MCF 10A (cell line): ENCODE data around the gene TRIP6. TPM values are rescaled to one million over a fixed set of nuclear protein-coding genes. Genes with fewer than 3 reads are reported as not detected.

Source experiments
- BruUV-seq: library from RNA; stranded (reverse); fragments of 400-500 nt; replicated peaks from 2 replicates; lab custom pipeline; 2021; lab: Mats Ljungman, UMichigan
- CTCF ChIA-PET: fragments of 300-600 bp; sonication (Branson Sonifier 250); formaldehyde crosslinking; extraction: SDS; loops from one replicate; lab custom pipeline; 2021; ENCODE audit warnings: antibody characterized with exemption, inconsistent platforms; lab: Yijun Ruan, JAX
- POLR2A ChIA-PET: fragments of 300-600, 350-650 bp; sonication (Branson Sonifier 250); formaldehyde crosslinking; extraction: SDS; loops from one replicate; lab custom pipeline; 2020; ENCODE audit warnings: antibody characterized with exemption, inconsistent platforms; lab: Yijun Ruan, JAX
- DNase-seq: peaks from one replicate; pipeline ENCODE4 v3.0.0-alpha.2; 2018; ENCODE audit not compliant: unreplicated experiment
- H3K27ac Mint-ChIP-seq: one replicate; pipeline ENCODE4 v1.8.0; 2022; ENCODE audit warnings: mild to moderate bottlenecking, low read depth, mixed read lengths; ENCODE audit not compliant: unreplicated experiment
- H3K27me3 Mint-ChIP-seq: one replicate; pipeline ENCODE4 v1.8.0; 2022; ENCODE audit warnings: mixed read lengths; ENCODE audit not compliant: insufficient read depth, unreplicated experiment
- H3K36me3 Mint-ChIP-seq: one replicate; pipeline ENCODE4 v1.8.0; 2022; ENCODE audit warnings: mild to moderate bottlenecking, moderate library complexity, mixed read lengths; ENCODE audit not compliant: insufficient read depth, unreplicated experiment
- H3K4me1 Mint-ChIP-seq: one replicate; pipeline ENCODE4 v1.8.0; 2022; ENCODE audit warnings: mixed read lengths; ENCODE audit not compliant: insufficient read depth, unreplicated experiment
- H3K4me3 Mint-ChIP-seq: one replicate; pipeline ENCODE4 v1.8.0; 2022; ENCODE audit warnings: mild to moderate bottlenecking, moderate library complexity, mixed read lengths; ENCODE audit not compliant: unreplicated experiment
- H3K9me3 Mint-ChIP-seq: one replicate; pipeline ENCODE4 v1.8.0; 2022; ENCODE audit warnings: mixed read lengths; ENCODE audit not compliant: unreplicated experiment
- intact Hi-C: fragments of 100-400 bp; cut with micrococcal nuclease; formaldehyde crosslinking; loops from 2 replicates; pipeline ENCODE4 v1.14.1; 2022
- total RNA-seq: library from RNA; stranded (reverse); gene quantifications from 2 replicates; pipeline ENCODE4 v1.2.3, GENCODE V29; 2022
- TF ChIP-seq, protein P1 (sequence below): fragments of 200-600 bp; IDR thresholded peaks from one replicate; pipeline ENCODE4 v1.8.0; 2022; ENCODE audit warnings: antibody characterized with exemption, mild to moderate bottlenecking; ENCODE audit not compliant: unreplicated experiment

The TRIP6 gene
- total RNA-seq, 1 experiment from 2014 or later, result 132 TPM

- Mint-ChIP-seq H3K36me3 (peaks cover 44% of the 10 kb centered on the region), H3K4me3 (no peak overlapping the region), H3K4me1 (no peaks in the 10 kb centered on the region), H3K27ac (no peak overlapping the region), H3K9me3 (no peaks in the 10 kb centered on the region), H3K27me3 (no peaks in the 10 kb centered on the region)
- ChIA-PET POLR2A (no interaction called here), CTCF (interaction anchor here (0.6 to 0.7 kb wide), 3 partner anchors 10 to 293 kb away, joined by 3 read pairs; no protein-coding TSS in a partner anchor)
- DNase-seq, result no peak
- intact Hi-C loops, result no loop called here
- TF ChIP-seq, protein P1, sequence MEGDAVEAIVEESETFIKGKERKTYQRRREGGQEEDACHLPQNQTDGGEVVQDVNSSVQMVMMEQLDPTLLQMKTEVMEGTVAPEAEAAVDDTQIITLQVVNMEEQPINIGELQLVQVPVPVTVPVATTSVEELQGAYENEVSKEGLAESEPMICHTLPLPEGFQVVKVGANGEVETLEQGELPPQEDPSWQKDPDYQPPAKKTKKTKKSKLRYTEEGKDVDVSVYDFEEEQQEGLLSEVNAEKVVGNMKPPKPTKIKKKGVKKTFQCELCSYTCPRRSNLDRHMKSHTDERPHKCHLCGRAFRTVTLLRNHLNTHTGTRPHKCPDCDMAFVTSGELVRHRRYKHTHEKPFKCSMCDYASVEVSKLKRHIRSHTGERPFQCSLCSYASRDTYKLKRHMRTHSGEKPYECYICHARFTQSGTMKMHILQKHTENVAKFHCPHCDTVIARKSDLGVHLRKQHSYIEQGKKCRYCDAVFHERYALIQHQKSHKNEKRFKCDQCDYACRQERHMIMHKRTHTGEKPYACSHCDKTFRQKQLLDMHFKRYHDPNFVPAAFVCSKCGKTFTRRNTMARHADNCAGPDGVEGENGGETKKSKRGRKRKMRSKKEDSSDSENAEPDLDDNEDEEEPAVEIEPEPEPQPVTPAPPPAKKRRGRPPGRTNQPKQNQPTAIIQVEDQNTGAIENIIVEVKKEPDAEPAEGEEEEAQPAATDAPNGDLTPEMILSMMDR, result no peak
- no TSS peak for BruUV-seq
Measured at GRCh38 chr7:100861616-100861985, 5.6 kb upstream of the TRIP6 start.

GRCh38 chr7:100863406-100863950 lies 3.7 kb upstream of the TRIP6 start:
- H3K4me1 Mint-ChIP-seq, result no peaks in the 10 kb centered on the region
- H3K9me3 Mint-ChIP-seq, result no peaks in the 10 kb centered on the region
- intact Hi-C loops, result no loop called here
- BruUV-seq, result no TSS peak
- no peaks in the 10 kb centered on the region for H3K27me3 Mint-ChIP-seq
- POLR2A ChIA-PET, result interaction anchor here (0.7 to 3.7 kb wide), 4 partner anchors 11 to 305 kb away, joined by 3 to 19 read pairs (median 10); partner anchors contain the start of genes SLC12A9, SRRT and UFSP1
- TF ChIP-seq, protein P1, result no peak
- H3K36me3 Mint-ChIP-seq, result peaks cover 53% of the 10 kb centered on the region
- no peak overlapping the region for H3K27ac Mint-ChIP-seq
- CTCF ChIA-PET, result interaction anchor here (0.6 to 1.2 kb wide), 4 partner anchors 9 to 306 kb away, joined by 3 read pairs; partner anchors contain the start of gene SLC12A9
- no peak for DNase-seq
- no peak overlapping the region for H3K4me3 Mint-ChIP-seq

DNA sequence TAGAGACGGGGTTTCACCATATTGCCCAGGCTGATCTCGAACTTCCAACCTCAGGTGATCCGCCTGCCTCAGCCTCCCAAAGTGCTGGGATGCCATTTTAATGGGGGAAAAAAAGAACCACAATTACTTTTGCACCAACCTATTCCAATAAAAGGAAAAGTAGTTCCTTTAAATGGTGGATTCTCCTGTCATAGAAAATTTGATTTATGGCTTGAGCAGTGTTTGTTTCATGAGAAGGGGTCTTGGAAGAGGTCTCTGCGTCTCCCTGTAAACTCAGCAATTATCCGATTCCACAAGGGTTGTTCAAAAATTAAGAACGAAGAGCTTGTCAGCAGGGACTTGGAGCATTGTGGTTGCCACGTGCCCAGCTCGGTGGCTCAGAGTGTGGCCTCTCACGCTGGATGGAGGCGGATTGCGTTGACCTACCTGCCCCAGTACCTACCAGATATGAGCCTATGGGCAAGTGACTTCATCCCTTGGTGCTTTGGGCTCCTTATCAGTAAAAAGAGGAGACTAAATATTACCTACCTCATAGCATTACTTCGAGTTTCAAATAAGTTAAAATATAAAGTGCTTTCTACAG lies 2.8 kb upstream of the TRIP6 start:
- intact Hi-C loops, result no loop called here
- TF ChIP-seq, protein P1, result no peak
- Mint-ChIP-seq H3K27me3 (no peaks in the 10 kb centered on the region), H3K4me1 (no peaks in the 10 kb centered on the region), H3K27ac (no peak overlapping the region), H3K4me3 (no peak overlapping the region), H3K36me3 (peaks cover 62% of the 10 kb centered on the region), H3K9me3 (no peaks in the 10 kb centered on the region)
- DNase-seq, result no peak
- CTCF ChIA-PET, result interaction anchor here (0.6 kb wide), 2 partner anchors 10 to 13 kb away, joined by 3 read pairs; no protein-coding TSS in a partner anchor
- POLR2A ChIA-PET, result interaction anchor here (0.7 to 3.7 kb wide), 4 partner anchors 11 to 354 kb away, joined by 3 to 19 read pairs (median 10); partner anchors contain the start of genes SLC12A9, SRRT and ZNHIT1
- no TSS peak for BruUV-seq

DNA sequence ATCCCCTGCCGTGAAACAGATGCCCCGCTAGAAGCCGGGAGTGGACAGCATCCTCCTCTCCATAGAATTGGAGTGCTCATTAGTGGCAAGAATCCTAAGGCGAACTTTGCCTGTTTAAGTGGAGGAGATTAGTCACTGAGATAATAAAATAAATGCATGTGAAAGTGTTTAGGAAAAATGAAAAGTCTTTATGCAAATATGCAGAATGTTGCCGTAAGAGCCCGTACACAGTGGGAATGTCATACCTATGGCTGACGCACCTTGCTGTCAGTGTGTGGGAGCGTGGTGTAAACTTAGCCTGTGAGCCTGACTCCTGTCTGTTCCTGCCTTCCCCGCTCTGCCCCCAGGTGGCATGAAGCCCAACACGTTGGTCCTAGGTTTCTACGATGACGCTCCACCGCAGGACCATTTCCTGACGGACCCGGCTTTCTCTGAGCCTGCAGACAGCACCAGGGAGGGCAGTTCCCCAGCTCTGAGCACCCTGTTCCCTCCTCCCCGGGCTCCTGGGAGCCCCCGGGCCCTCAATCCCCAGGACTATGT lies 1.7 kb upstream of the TRIP6 start:
- no peaks in the 10 kb centered on the region for H3K9me3 Mint-ChIP-seq
- ChIA-PET CTCF (no interaction called here), POLR2A (interaction anchor here (0.7 to 3.7 kb wide), 7 partner anchors 10 to 353 kb away, joined by 3 to 19 read pairs (median 8); partner anchors contain the start of genes POP7, SLC12A9, SRRT and UFSP1)
- intact Hi-C loops, result no loop called here
- peaks cover 60% of the 10 kb centered on the region for H3K36me3 Mint-ChIP-seq
- DNase-seq, result peak; percentile 95
- no peaks in the 10 kb centered on the region for H3K4me1 Mint-ChIP-seq
- no peaks in the 10 kb centered on the region for H3K27me3 Mint-ChIP-seq
- no TSS peak for BruUV-seq
- H3K4me3 Mint-ChIP-seq, result peak overlapping the region; percentile 85
- TF ChIP-seq, protein P1, result no peak
- peak overlapping the region; percentile 99 for H3K27ac Mint-ChIP-seq
